NCI-H2196 treated with DMSO at 0.1 percent for 48 hours (cell line): ENCODE results near the gene MFSD11.
"Not testable (repeated sequence)": the region's sequence is repeated elsewhere in the genome, so short reads cannot be mapped to it uniquely, and the experiment has no call there.

Experiments
- DNase-seq: peaks from one replicate; lab custom pipeline; 2025; ENCODE audit not compliant: unreplicated experiment; lab: John Stamatoyannopoulos, UW

Gene MFSD11

DNA sequence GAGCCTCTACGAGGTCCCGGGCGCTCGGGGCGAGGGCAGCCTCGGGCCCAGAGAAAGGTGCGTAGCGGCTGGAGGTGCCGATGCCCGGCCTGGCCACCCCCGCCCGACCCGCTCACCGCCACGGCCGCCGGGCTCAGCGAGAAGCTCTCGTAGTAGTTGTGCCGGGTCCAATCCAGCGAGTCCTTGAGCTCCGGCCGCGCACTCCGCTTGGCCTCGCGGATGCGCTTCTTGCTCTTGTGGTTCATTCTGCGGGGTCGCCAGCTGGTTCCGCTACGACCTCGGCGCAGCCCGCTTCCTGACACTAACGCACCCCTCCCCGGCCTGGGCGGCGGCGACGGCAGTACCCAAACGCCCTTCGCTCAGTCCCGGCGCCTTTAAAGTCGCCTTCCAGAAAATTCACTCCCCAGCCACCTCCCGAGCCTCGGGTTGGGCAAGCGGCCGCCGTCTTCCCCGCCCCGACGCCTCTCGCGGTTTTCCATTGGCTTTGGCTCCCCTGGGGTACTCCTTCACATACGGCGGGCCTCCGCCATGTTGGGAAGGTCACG lies 11.6 kb upstream of the MFSD11 start, which contains the start of gene JMJD6:
Gene JMJD6, minus strand, starts transcription at position 376 of the 545 bp plus-strand sequence. Its CDS starts 131 bp downstream, at position 245.
- peak; percentile 99 for DNase-seq

GRCh38 chr17:76726776-76727718 lies 10.9 kb upstream of the MFSD11 start, which contains the start of gene METTL23:
METTL23 (plus strand) TSS chr17:76726839; CDS start chr17:76729711, 2,872 bp downstream.
- peak; percentile 66 for DNase-seq

DNA sequence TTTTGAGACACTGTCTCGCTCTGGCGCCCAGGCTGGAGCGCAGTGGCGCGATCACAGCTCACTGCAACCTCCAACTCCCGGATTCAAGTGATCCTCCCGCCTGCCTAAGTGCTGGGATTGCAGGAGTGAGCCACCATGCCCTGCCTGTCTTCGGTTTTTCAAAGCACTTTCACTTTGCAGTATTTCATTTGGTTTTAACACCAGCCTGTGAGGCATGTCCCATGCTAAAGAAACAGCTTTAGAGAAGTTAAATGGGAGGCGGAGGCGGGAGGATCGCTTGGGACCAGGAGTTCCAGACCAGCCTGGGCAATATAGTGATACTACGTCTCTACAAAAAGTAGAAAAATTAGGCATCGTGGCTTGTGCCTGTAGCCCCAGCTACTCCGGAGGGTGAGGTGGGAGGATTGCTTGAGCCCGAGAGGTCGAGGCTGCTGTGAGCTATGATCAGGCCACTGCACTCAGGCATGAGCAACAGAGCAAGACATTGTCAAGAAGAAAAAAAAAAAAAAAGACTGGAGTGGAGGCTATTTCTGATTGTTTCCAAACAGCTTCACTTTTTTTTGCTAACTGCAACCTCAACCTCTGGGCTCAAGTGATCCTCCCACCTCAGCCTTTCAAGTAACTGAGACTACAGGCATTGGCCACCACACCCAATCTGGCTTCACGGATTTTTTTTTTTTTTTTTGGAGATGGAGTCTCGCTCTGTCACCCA lies 10.0 kb upstream of the MFSD11 start:
- no peak for DNase-seq

DNA sequence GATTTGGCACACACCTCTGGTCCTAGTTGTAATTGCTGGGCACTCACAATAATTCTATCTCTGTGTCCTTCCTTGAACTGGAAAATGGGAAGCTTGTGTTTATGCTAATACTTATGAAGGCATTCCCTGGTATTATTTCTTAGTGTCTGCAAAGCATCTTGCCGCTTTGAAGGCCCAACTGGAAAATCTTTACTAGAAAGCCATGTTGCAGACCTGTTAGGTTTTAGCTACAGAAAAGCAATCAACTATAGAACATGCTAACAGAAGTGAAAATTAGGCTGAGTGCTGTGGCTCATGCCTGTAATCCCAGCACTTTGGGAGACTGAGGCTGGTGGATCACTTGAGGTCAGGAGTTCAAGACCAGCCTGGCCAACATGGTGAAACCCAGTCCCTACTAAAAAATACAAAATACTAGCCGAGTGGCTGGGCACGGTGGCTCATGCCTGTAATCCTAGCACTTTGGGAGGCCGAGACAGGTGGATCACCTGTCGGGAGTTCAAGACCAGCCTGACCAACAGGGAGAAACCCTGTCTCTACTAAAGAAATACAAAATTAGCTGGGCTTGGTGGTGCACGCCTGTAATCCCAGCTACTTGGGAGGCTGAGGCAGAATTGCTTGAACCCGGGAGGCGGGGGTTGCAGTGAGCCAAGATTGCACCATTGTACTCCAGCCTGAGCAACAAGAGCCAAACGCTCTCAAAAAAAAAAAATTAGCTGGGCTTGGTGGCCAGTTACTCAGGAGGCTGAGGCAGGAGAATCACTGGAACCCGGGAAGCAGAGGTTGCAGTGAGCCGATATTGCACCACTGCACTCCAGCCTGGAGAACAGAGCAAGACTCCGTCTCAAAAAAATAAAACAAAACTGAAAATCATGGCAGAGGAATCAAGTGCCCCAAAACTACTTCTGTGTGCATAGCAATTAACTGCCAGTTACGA lies 5.9 kb upstream of the MFSD11 start:
- not testable (repeated sequence) for DNase-seq

- DNase-seq, result no peak
Measured at GRCh38 chr17:76732734-76733617, 4.9 kb upstream of the MFSD11 start.

GRCh38 chr17:76733618-76733957 lies 4.3 kb upstream of the MFSD11 start:
- DNase-seq, result no peak

- no peak for DNase-seq
Measured at GRCh38 chr17:76734080-76734840, 3.7 kb upstream of the MFSD11 start.

- DNase-seq, result no peak
Measured at GRCh38 chr17:76735006-76735405, 2.9 kb upstream of the MFSD11 start.

GRCh38 chr17:76735586-76736348 lies 2.2 kb upstream of the MFSD11 start:
- DNase-seq, result no peak

- peak; percentile 48 for DNase-seq
Measured at GRCh38 chr17:76736349-76737081, 1.4 kb upstream of the MFSD11 start.

GRCh38 chr17:76737082-76737675 lies 740 bp upstream of the MFSD11 start, which contains the start of gene SRSF2:
SRSF2 (minus strand) TSS chr17:76737331; CDS start chr17:76737160, 171 bp downstream.
- peak; percentile 100 for DNase-seq

GRCh38 chr17:76738468-76738850 lies 540 bp downstream of the MFSD11 start:
- no peak for DNase-seq

- not testable (repeated sequence) for DNase-seq
Measured at GRCh38 chr17:76739568-76740115, 1.7 kb downstream of the MFSD11 start.

DNA sequence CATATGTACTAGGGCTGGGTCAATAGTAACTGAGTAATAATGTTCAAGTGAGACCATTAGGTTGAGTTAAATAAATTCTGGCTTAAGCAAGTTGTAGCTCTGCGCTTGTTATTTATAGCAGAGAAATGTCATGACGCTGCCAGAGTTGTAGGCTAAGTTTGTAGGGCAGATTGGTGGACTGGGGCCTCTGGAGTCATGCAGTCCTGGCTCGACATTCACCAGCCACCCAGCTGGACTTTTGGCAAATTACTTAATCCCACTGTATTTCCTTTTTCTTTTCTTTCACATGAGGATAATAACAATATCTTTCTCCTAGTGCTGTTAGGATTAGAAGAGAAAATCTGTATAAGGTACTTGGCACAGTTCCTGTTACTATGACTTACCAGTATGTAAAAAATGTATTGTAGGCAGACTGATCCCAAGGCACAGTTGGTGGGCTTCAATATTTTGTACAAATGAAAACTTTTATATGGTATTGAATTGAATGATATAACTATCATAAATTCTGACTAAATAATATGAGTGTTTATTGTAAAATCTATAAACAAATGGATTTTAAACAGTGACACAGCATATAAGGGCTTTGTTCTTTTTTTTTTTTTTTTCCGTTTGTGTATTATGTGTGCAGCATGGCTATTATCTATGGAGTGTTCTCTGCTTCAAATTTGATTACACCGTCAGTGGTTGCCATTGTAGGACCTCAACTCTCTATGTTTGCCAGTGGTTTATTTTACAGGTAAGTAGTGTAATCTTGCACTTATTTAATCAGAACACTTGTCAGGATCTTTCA lies 2.6 kb downstream of the MFSD11 start:
- no peak for DNase-seq

- DNase-seq, result no peak
Measured at GRCh38 chr17:76742958-76743357, 5.0 kb downstream of the MFSD11 start.

DNA sequence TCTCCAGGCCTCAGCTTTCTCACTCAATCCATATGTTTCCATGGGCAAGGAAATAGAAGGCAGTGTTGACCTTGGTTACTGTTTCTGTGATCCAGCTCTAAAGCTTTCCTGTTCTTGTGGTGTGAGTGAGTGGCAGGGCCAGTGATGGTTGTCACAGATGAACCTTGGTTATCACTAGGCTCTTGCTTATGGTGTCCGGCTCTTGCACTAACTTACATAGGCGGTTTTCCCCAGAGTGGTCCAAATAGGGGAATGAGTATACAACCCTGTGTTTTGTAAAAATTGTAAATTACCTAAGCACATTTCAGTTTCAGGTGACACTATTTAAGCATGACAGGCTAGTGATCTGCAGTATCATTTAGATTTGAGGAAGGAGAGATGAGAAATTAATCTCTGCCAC lies 6.8 kb downstream of the MFSD11 start:
- no peak for DNase-seq
